CD4-positive, alpha-beta T cell (primary cell): ENCODE measurements around the gene TSPAN18. TPM values are rescaled to one million over a fixed set of nuclear protein-coding genes. Genes with fewer than 3 reads are reported as not detected.

ENCODE experiments used
- ATAC-seq: fragments of 200-7000 bp; cut with Tn5 transposase; one replicate; pipeline ENCODE4 v1.10.0; 2022; ENCODE audit warnings: mild to moderate bottlenecking; ENCODE audit not compliant: poor library complexity
- CTCF ChIA-PET: fragments of 350-600 bp; sonication (Branson Sonifier 250); formaldehyde crosslinking; loops from one replicate; lab custom pipeline; 2021; ENCODE audit warnings: antibody characterized with exemption, inconsistent platforms; lab: Charles Lee
- POLR2A ChIA-PET: fragments of 350-600 bp; sonication (Branson Sonifier 250); formaldehyde crosslinking; loops from one replicate; lab custom pipeline; 2021; ENCODE audit warnings: antibody characterized with exemption, inconsistent platforms; lab: Charles Lee
- DNase-seq, 14 experiments: peaks; one replicate each; pipeline ENCODE4 v3.0.0-alpha.2; 2013 to 2020; ENCODE audit warnings: mixed read lengths in 2 of 14
- H3K27ac ChIP-seq, 2 donors: one replicate each; pipeline versions ENCODE4 v1.5.1 to v1.7.0; 2013; ENCODE audit warnings: low read length in 2 of 2, low read depth in 1 of 2, mild to moderate bottlenecking in 1 of 2
- H3K27me3 ChIP-seq, 2 experiments: 1 replicate in 1 of 2; 2 replicates in 1 of 2; pipeline versions ENCODE4 v1.6.1 to v1.7.0; 2013; ENCODE audit warnings: low read length in 2 of 2, control low read depth in 1 of 2, mild to moderate bottlenecking in 1 of 2, moderate library complexity in 1 of 2; ENCODE audit not compliant: insufficient read depth in 2 of 2, control insufficient read depth in 1 of 2
- H3K36me3 ChIP-seq: one replicate; pipeline ENCODE4 v1.6.1; 2013; ENCODE audit warnings: low read length, control low read depth; ENCODE audit not compliant: insufficient read depth
- H3K4me1 ChIP-seq: one replicate; pipeline ENCODE4 v1.6.1; 2013; ENCODE audit warnings: low read length, control low read depth; ENCODE audit not compliant: insufficient read depth
- H3K4me3 ChIP-seq: one replicate; pipeline ENCODE4 v1.5.1; 2013; ENCODE audit warnings: mild to moderate bottlenecking, low read length, moderate library complexity
- H3K9me3 ChIP-seq, 2 experiments: 1 replicate in 1 of 2; 2 replicates in 1 of 2; pipeline versions ENCODE4 v1.6.1 to v1.7.0; 2013; ENCODE audit warnings: low read length in 2 of 2, mild to moderate bottlenecking in 2 of 2, control low read depth in 1 of 2, moderate library complexity in 1 of 2; ENCODE audit not compliant: control insufficient read depth in 1 of 2, insufficient read depth in 1 of 2
- H3K27ac Mint-ChIP-seq: one replicate; pipeline ENCODE4 v1.8.0; 2020; ENCODE audit warnings: mixed read lengths
- H3K27me3 Mint-ChIP-seq: one replicate; pipeline ENCODE4 v1.8.0; 2021; ENCODE audit warnings: mixed read lengths
- H3K36me3 Mint-ChIP-seq: one replicate; pipeline ENCODE4 v1.8.0; 2021; ENCODE audit warnings: low read depth, mixed read lengths
- H3K4me1 Mint-ChIP-seq: one replicate; pipeline ENCODE4 v1.8.0; 2021; ENCODE audit warnings: low read depth, mixed read lengths
- H3K4me3 Mint-ChIP-seq: one replicate; pipeline ENCODE4 v1.8.0; 2020; ENCODE audit warnings: mild to moderate bottlenecking, mixed read lengths
- H3K9me3 Mint-ChIP-seq: one replicate; pipeline ENCODE4 v1.8.0; 2020; ENCODE audit warnings: mixed read lengths
- CTCF ChIP-seq: fragments of 200-600 bp; IDR thresholded peaks from one replicate; pipeline ENCODE4 v1.8.0; 2022; ENCODE audit warnings: antibody characterized with exemption, mild to moderate bottlenecking
- intact Hi-C, 2 experiments: fragments of 100-400 bp; cut with DNase I in 1 of 2; cut with micrococcal nuclease in 1 of 2; formaldehyde crosslinking; loops; one replicate each; pipeline versions ENCODE4 v1.15.1 to v1.9.0; 2023 to 2025; cut with DNase I, micrococcal nuclease
- total RNA-seq, 174 experiments: library from RNA in 2 of 174; stranded (reverse) in 2 of 174; gene quantifications; one replicate each; pipeline ENCODE4 v1.2.3 and lab custom pipeline; 2021 to 2026

Gene TSPAN18
- total RNA-seq, 2 experiments from 2014 or later, result 23.0 to 25.3 TPM

GRCh38 chr11:44766112-44766971, 39.6 kb downstream of the TSPAN18 start:
- Mint-ChIP-seq H3K4me1 (peaks cover 10% of the 10 kb centered on the region), H3K9me3 (peaks cover 3% of the 10 kb centered on the region), H3K27ac (no peak overlapping the region), H3K4me3 (no peak overlapping the region), H3K36me3 (peaks cover 41% of the 10 kb centered on the region), H3K27me3 (no peaks in the 10 kb centered on the region)
- Histone ChIP-seq H3K36me3 (peaks cover 39% of the 10 kb centered on the region), H3K27ac (no peak overlapping the region), H3K9me3 (peaks cover 0 to 4% of the 10 kb centered on the region in 2 experiments), H3K4me1 (peaks cover 6% of the 10 kb centered on the region), H3K27me3 (no peaks in the 10 kb centered on the region), H3K4me3 (no peak overlapping the region)
- no peak for ATAC-seq
- DNase-seq, result no peak
- TF ChIP-seq CTCF, result no peak
- ChIA-PET POLR2A (no interaction called here), CTCF (no interaction called here)
- intact Hi-C loops, result no loop called here

- no peak overlapping the region for H3K4me3 Mint-ChIP-seq
- intact Hi-C loops, result no loop called here
- H3K27me3 Mint-ChIP-seq, result no peaks in the 10 kb centered on the region
- no peak overlapping the region for H3K27ac Mint-ChIP-seq
- ATAC-seq, result no peak
- CTCF ChIA-PET, result no interaction called here
- peaks cover 41% of the 10 kb centered on the region for H3K36me3 ChIP-seq
- H3K27ac ChIP-seq, result no peak overlapping the region
- H3K9me3 Mint-ChIP-seq, result peaks cover 3% of the 10 kb centered on the region
- H3K4me1 ChIP-seq, result peaks cover 6% of the 10 kb centered on the region
- H3K27me3 ChIP-seq, result no peaks in the 10 kb centered on the region
- peaks cover 0 to 4% of the 10 kb centered on the region in 2 experiments for H3K9me3 ChIP-seq
- H3K4me1 Mint-ChIP-seq, result peaks cover 10% of the 10 kb centered on the region
- H3K4me3 ChIP-seq, result no peak overlapping the region
- TF ChIP-seq CTCF, result no peak
- no peak for DNase-seq
- POLR2A ChIA-PET, result no interaction called here
- peaks cover 41% of the 10 kb centered on the region for H3K36me3 Mint-ChIP-seq
Observed at GRCh38 chr11:44766972-44767278, 40.2 kb downstream of the TSPAN18 start.

GRCh38 chr11:44767421-44767820, 40.7 kb downstream of the TSPAN18 start:
- no peak overlapping the region for H3K4me3 Mint-ChIP-seq
- H3K27ac Mint-ChIP-seq, result no peak overlapping the region
- peaks cover 6% of the 10 kb centered on the region for H3K4me1 ChIP-seq
- H3K36me3 ChIP-seq, result peaks cover 43% of the 10 kb centered on the region
- peaks cover 10% of the 10 kb centered on the region for H3K4me1 Mint-ChIP-seq
- ChIA-PET CTCF (no interaction called here), POLR2A (no interaction called here)
- TF ChIP-seq CTCF, result no peak
- intact Hi-C loops, result no loop called here
- ATAC-seq, result no peak
- no peak overlapping the region for H3K27ac ChIP-seq
- H3K36me3 Mint-ChIP-seq, result peaks cover 41% of the 10 kb centered on the region
- H3K4me3 ChIP-seq, result no peak overlapping the region
- peaks cover 3% of the 10 kb centered on the region for H3K9me3 Mint-ChIP-seq
- peaks cover 0 to 4% of the 10 kb centered on the region in 2 experiments for H3K9me3 ChIP-seq
- no peaks in the 10 kb centered on the region for H3K27me3 Mint-ChIP-seq
- no peak for DNase-seq
- H3K27me3 ChIP-seq, result no peaks in the 10 kb centered on the region
